ENCODE results near the gene TNS3.

- TF ChIP-seq, protein P1, sequence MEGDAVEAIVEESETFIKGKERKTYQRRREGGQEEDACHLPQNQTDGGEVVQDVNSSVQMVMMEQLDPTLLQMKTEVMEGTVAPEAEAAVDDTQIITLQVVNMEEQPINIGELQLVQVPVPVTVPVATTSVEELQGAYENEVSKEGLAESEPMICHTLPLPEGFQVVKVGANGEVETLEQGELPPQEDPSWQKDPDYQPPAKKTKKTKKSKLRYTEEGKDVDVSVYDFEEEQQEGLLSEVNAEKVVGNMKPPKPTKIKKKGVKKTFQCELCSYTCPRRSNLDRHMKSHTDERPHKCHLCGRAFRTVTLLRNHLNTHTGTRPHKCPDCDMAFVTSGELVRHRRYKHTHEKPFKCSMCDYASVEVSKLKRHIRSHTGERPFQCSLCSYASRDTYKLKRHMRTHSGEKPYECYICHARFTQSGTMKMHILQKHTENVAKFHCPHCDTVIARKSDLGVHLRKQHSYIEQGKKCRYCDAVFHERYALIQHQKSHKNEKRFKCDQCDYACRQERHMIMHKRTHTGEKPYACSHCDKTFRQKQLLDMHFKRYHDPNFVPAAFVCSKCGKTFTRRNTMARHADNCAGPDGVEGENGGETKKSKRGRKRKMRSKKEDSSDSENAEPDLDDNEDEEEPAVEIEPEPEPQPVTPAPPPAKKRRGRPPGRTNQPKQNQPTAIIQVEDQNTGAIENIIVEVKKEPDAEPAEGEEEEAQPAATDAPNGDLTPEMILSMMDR (IDR thresholded peaks at IDR 0.05 in 2 of 3, conservative IDR thresholded peaks at IDR 0.05 in 1 of 3; ENCODE audit: insufficient read depth in 2 of 3, low read depth in 1 of 3, low read length in 3 of 3), result no peak
- TF ChIP-seq ZC3H4 (CRISPR knock-in tag; IDR thresholded peaks at IDR 0.05; ENCODE audit: borderline replicate concordance) (no peak), SP1 (CRISPR knock-in tag; IDR thresholded peaks at IDR 0.05) (no peak), CHD2 (IDR thresholded peaks at IDR 0.05; ENCODE audit: low read depth, low read length) (no peak), NFATC3 (IDR thresholded peaks at IDR 0.05) (no peak), ETV6 (IDR thresholded peaks at IDR 0.05; ENCODE audit: borderline replicate concordance in 1 of 2, low read depth in 2 of 2, low read length in 1 of 2) (no peak), ETV6 (CRISPR knock-in tag; IDR thresholded peaks at IDR 0.05; ENCODE audit: borderline replicate concordance) (no peak), POLR2AphosphoS5 (IDR thresholded peaks at IDR 0.05; ENCODE audit: control insufficient read depth, insufficient read depth, low read depth, low read length) (no peak), ZNF124 (CRISPR knock-in tag; IDR thresholded peaks at IDR 0.05) (no peak), ZBED1 (IDR thresholded peaks at IDR 0.05) (no peak), HMG20A (CRISPR knock-in tag; conservative IDR thresholded peaks at IDR 0.05) (no peak)
- TF ChIP-seq, protein P2, sequence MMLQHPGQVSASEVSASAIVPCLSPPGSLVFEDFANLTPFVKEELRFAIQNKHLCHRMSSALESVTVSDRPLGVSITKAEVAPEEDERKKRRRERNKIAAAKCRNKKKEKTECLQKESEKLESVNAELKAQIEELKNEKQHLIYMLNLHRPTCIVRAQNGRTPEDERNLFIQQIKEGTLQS (IDR thresholded peaks at IDR 0.05), result no peak
- TF ChIP-seq, protein P2 (CRISPR knock-in tag; conservative IDR thresholded peaks at IDR 0.05), result no peak
Observed at GRCh38 chr7:47518827-47519226, 63.1 kb downstream of the TNS3 start.
